22Rv1 (cell line): ENCODE results near the gene EOLA2.

ENCODE experiments used
- ZFX ChIP-seq: fragments of 450-650 bp; IDR thresholded peaks from 2 replicates; pipeline ENCODE4 v1.6.1; 2017; ENCODE audit warnings: antibody characterized with exemption, borderline replicate concordance
- TF ChIP-seq, protein P1 (sequence below): fragments of 450-650 bp; IDR thresholded peaks from 2 replicates; pipeline ENCODE4 v1.5.1; 2017; ENCODE audit warnings: mild to moderate bottlenecking

DNA sequence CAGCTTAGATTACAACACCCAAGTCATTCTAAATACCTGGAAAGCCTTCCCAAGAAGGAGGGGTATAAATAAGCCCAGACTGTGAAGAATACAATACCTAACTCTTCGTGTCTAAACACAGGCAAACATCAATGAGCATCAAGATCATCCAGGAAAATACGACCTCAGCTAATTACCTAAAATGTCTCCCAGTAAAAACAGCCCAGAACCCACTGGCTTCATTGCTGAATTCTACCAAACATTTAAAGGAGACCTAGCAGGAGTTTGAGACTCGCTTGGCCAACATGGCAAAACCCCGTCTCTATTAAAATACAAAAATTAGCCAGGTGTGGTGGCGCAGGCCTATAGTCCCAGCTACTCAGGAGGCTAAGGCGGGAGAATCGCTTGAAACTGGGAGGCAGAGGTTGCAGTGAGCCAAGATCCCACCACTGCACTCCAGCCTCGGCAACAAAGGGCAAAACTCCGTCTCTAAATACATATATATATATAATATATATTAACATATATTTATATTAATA is 28.1 kb downstream of the EOLA2 start:
- TF ChIP-seq, protein P1, sequence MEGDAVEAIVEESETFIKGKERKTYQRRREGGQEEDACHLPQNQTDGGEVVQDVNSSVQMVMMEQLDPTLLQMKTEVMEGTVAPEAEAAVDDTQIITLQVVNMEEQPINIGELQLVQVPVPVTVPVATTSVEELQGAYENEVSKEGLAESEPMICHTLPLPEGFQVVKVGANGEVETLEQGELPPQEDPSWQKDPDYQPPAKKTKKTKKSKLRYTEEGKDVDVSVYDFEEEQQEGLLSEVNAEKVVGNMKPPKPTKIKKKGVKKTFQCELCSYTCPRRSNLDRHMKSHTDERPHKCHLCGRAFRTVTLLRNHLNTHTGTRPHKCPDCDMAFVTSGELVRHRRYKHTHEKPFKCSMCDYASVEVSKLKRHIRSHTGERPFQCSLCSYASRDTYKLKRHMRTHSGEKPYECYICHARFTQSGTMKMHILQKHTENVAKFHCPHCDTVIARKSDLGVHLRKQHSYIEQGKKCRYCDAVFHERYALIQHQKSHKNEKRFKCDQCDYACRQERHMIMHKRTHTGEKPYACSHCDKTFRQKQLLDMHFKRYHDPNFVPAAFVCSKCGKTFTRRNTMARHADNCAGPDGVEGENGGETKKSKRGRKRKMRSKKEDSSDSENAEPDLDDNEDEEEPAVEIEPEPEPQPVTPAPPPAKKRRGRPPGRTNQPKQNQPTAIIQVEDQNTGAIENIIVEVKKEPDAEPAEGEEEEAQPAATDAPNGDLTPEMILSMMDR, result no peak
- no peak for TF ChIP-seq ZFX
